22Rv1 (cell line): ENCODE data around the gene MLLT3.

Source experiments
- H3K27ac ChIP-seq: fragments of 450-650 bp; 2 replicates; pipeline ENCODE4 v1.5.1; 2017
- CTCF ChIP-seq: fragments of 450-650 bp; IDR thresholded peaks from 2 replicates; pipeline ENCODE4 v1.5.1; 2017; ENCODE audit warnings: mild to moderate bottlenecking
- ZFX ChIP-seq: fragments of 450-650 bp; IDR thresholded peaks from 2 replicates; pipeline ENCODE4 v1.6.1; 2017; ENCODE audit warnings: antibody characterized with exemption, borderline replicate concordance

MLLT3 gene

GRCh38 chr9:20373263-20373662 lies 249.0 kb downstream of the MLLT3 start:
- H3K27ac ChIP-seq: no peak overlapping the region
- no peak for TF ChIP-seq ZFX
- no peak for TF ChIP-seq CTCF

- H3K27ac ChIP-seq: no peak overlapping the region
- TF ChIP-seq CTCF: 0 out of 2 replicates have a peak, but pooled peaks have one; percentile 10
- TF ChIP-seq ZFX: no peak
Observed at GRCh38 chr9:20369391-20369790, 252.9 kb downstream of the MLLT3 start.

DNA sequence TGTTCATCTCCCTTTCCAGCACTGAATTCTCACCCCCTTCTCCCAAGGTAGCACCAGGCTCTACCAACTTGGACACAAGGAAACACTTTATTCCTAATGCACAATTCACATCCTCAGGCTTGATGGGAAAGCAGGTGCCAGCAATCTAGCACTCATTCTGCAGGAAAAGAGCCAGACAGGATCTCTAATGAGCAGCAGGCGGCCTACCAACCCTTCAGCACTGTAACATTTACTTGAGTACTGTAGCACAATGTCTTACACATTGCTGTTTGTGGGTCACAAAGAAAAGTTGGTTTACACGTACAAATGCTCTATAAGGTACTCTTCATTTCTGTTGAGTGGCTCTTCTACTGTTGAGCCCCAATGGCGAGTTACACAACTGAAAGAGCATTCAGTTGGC lies 254.4 kb downstream of the MLLT3 start:
- no peak overlapping the region for H3K27ac ChIP-seq
- TF ChIP-seq ZFX (no peak), CTCF (no peak)

DNA sequence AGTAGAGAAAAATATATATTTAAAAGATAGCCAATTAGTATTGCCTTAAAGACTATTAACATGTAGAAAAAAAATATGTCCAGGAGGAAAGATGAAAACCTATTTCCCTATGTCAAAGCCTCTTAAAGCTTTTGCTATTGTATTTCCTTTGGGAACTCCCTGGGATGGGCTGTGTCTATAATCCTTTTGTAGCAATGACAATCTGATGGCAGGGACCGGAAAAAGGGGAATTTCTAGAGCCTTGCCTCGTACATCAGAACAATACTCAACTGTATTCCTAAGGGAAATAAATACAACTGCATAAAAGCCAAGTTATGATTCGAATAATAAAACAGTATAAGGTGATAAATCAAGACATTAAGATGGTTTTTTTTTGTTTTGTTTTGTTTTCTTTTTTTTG lies 257.3 kb downstream of the MLLT3 start:
- TF ChIP-seq ZFX (no peak), CTCF (no peak)
- no peak overlapping the region for H3K27ac ChIP-seq

DNA sequence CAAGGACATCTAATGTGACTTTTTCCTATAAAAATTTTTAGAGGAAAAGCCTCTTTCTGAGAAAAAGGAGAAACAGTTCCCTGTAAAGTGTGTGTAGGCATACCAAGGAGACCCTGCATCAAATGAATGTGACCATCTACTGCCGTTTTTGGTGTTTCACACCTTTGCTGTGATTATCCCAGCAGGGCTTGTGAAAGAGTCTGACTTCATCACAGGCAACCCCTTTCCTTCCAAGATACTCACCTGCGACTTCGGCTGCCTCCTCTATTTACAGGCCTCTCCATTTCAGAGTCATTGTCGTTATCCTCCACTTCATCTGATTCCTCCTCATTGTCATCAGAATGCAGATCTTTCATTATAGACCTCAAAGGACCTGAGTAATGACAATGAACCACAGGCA lies 259.1 kb downstream of the MLLT3 start:
- H3K27ac ChIP-seq: no peak overlapping the region
- TF ChIP-seq ZFX: no peak
- TF ChIP-seq CTCF: no peak

DNA sequence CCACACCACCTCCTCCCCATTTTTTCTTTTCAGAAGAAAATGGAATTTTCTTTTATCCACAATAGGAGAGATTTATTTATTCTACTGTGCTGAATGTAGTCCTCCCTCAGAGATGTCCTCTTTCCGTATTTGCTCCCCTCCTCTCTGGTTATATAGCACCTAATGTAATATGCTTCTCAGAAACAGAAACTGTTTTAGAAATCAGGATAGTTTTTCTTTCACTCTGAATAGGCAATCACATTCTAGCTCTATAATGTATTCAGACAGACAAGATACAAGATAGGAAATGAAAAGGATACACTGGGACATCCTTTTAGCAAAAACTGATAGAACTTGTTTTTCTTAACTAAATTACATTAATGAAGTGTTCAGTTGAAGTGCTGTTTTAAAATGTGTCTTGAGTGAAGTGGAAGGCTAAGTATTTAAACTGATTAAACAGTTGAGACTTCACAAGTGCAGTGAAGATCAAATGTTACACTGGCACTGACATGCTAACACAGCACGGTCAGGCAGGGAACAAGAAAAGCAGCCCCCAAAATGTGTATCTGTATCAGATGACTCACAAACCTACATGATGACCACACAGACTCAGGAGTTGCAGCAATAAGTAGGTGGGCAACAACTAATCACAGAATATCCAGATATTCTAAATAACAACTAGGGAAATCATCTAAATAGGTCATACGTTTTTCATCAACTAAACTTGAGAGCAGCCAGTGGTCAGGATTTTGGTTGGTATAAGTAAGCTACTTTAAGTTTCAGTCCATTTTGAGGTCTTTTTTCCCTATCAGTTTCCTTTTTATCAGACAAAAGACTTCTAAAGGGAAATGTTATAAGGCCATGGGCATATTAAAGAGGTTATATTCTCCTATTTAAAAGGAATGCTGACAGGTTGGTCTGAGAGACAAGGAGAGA lies 260.4 kb downstream of the MLLT3 start:
- no peak overlapping the region for H3K27ac ChIP-seq
- TF ChIP-seq CTCF: no peak
- TF ChIP-seq ZFX: no peak

DNA sequence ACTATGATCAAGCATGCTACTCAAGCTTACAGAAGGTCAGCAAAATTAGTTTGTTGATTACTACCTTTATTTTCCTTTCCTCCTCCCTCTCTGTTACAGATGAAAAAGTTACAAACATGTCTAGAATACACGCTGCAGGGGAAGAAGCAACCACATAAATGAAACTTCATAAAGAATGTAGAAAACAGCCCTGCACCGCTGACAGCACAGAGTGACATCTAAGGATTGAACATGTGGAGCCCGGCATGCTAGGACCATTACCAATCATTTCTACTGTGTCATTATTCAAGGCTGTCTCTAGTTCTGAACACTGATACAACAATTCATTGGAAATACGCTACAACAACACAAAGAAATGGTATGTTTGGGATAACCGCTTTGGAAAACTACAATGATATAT lies 261.1 kb downstream of the MLLT3 start:
- no peak overlapping the region for H3K27ac ChIP-seq
- TF ChIP-seq ZFX (no peak), CTCF (no peak)
